Measurements from ENCODE around the gene PAX8.
"Not testable (repeated sequence)": the region's sequence is repeated elsewhere in the genome, so short reads cannot be mapped to it uniquely, and the experiment has no call there.

Gene PAX8

DNA sequence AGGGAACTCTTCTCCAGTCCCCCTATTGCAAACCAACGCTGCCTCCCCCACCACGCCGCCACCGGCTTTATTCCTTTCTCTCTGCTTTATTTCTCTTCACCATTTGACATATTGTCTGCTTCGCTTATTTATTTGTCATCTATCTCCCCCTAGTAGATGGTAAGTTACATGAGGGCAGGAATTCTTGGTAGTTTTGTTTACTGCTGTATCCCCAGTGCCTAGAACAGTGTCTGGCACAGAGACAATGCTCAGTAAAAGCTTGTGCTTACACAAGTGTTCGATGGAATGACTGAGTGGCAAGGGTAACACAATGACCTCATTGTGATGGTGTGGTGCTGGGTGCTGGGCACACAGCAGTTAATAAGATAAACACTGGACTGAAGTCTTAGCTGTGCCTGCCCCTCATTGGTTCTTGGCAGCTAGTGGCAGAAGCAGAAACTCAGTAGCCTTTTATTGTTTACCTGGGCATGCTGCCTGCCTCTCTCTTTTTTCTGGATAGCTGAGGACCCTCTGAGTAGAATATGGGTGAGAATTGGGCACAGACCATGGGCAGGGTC lies 9.5 kb upstream of the PAX8 start:
- DNase-seq = not testable (repeated sequence)

DNA sequence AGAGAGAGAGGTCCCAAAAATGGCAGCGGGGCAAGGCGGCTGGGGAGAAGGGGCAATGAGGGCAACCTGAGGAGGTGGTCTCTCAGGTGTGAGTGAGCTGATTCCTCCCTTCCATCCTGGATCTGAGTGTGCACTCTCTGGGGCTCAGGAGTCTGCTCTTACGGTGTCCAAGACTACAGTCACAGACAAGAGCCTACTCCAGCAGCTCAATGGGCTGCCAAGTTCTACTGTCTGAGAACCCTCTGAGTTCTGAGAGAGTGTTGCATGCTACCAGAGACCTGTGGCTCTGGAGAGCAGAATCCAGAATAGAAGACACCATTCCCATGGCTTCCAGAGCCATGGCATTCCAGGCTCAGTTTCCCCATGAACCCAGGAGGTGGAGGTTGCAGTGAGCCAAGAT lies 7.1 kb upstream of the PAX8 start:
- no peak for DNase-seq

DNA sequence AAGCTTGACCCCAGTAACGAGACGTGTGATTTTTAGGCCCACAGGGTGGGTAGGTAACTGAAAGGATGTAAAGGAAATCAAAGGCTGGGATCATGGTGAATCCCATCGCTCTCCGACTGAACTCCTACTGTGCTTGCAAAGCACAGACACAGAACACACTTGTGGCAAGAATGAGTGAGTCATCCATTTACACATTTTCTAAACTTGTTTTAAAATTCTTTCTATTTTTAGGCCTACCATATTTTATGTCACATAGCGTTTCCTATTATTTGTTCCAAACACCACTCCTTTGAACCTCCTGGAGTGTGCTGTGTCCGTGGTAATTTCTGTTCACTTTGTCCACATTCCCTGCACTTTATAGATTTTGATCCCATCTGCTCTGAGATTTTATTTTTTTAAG lies 6.3 kb upstream of the PAX8 start:
- DNase-seq = not testable (repeated sequence)

DNA sequence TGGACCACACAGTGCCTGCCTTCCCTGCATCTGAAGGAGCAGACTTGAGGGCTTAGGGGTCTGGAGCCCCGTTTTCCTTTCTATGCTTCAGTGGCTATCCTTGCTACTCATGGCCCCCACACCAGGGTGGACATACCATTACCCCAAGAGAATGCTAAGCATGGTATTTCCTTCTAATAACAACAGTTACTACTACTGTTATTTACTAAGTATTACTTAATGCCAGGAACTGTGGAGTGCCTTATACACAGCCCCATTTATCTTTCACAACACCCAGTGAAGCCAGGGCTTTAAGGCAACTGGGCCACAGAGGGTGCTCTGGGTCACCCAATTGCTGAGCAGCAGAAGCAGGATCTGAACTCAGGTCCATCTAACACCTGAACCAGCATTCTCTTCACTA lies 5.8 kb upstream of the PAX8 start:
- DNase-seq = no peak

DNA sequence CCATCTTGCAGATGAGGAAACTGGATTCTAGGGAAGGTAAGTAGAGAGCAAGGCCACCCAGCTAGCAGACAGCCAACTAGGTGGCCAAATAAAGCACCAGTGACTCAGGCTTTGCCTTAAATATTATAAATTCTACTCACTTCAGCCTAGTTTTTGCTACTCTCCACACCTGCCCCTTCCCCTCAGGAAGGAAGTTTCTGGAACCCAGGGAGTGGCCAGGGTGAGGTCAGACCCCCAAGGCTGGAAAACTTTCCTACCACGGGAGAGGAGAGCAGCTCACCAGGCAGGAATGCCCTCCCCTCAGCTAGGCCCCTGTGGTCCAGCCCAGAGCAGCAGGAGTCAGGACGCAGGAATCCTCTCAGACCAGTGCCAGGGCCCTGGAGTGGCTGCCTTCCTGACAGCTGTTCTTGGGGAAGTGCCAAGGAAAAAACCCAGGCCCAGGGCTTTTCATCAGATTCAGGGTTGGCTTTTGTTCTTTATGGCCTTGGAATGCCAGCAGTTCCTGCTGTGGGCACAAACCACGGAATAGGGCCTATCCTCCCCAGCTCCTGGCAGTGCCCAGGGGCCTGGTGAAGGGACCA lies 5.1 kb upstream of the PAX8 start:
- DNase-seq = no peak

DNA sequence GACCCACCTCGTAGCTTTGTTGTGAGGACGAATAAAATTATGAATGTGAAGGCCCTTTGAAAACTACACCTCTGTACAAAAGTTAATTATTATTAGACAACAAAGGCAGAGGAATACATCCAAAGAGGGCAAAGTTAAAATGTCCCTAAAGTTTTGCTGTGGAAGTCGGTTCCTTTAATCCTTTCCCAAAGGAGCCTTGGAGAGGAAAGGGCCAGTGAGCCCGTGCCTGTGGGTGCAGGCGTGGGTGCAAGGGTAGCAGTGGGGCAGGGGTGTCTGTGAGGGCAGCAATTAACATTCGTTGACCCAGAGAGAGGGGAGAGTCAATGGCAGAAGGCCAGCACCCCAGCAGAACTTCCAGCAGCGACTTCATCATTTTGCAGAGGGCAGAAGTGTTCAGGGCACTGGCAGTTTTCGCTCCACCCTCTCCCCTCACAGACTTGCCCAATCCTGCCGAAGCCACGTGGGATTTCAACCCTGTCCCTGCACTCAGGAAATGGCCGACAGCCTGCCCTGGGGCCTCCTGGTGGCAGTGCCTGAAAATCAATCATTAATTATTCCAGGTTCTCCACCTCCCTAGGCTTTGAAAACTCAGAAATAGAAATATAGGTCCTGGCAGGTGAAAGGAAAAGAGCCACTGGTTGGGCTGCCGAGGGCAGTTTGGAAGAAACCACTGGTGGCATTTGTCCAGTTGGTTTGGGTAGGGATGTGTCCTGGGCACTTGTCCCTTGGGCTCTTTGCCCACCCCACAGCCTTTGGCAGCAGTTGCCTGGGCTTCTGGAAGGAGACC lies 4.2 kb upstream of the PAX8 start:
- DNase-seq = no peak

DNA sequence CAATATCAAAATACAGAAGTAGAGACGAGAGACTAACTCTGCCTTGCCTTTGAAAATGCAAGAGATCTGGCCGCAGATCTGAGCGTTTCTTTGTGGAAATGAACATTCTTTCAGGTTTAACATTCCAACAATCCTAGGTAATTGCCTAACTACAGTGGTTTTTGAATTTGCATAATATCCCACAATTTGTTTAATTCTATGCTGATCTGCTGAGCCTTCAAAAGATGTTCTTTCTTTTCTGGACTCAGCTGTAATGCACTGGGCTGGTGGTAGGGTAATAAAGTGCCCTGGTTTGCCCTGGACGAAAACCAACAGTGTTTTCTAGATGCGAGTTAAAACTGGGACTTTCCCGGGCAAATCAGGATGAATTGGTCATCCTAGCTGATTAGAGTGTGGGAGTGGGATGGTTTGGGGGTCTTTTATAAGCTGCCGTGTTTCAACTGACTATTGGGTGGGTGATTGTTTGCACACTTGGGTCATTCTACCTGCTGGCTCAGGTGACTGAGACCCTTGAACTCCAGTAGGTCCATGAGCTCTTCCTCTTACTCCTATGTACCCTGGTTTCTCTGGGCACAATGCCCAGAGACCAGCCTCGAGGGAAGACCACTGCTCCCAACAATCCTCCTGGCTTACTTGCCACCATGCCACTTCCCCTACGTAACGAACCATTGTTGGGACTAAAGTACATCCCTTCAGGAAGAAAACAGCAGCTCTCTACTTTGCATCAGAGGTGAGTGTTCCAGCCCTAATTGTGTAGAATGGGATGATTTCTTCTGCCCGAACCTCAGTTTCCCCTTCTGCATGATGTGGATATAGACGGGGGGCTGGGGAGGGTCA lies 3.4 kb upstream of the PAX8 start:
- DNase-seq = no peak

DNA sequence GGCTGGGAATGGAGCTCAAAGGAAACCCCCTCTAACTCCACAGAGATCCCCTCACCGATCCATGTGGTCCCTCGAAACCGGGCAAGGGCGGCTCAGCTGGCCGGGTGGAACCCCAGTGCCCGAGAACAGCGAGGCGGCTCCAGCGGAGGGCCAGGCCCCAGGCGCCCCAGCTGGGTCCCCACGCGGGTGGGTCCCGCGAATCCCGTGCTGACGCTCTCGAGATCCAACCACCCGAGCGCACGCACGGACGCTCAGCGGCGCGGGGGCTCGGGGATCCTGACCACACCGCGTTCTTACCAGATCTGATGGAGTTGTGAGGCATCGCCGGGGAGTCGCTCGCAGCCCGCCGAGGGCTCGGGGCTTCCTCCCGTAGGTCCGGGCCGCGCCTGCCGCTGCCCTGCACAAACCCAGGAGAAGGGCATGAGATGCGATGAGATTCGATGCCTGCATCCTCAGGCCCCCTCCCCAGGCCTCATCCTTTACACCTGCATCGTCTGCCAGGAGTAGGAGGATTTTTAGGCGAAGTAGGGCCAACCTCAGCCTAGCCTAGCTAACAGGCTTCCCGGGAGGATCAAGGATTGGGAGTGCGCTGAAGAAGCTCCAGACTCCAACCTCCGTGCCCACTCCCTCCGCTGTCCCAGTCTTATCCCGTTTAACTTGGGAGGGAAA lies 514 bp downstream of the PAX8 start:
- DNase-seq = no peak

DNA sequence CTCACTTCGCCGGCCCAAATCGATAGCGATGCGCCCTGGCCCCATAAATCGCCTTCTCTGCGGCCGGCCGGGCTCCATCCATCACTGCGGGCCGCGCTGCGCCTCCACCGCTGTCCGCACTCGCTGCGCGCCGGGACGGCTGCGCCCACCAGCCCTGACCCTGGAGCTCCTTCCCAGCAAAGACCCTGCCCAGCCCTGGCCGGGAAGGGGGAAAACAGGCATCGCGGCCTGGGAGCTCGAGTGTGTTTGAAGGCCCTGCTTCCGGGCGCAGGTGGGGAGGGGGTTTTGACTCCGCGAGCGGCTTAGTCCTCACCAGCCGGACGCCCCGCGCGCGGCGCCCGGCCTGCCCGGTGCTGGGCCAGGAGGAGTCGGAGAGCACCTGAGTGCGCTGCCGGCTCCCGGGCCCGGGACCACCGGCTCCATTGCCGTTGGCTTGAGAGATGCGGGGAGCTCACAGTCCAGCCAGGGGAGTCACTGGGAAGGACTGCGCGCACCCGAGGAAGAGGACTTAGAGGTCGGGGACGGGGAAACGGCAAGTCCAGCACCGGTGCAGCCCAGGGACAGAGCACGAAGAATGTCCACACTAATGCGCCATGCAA lies 1.1 kb downstream of the PAX8 start:
- DNase-seq = no peak

DNA sequence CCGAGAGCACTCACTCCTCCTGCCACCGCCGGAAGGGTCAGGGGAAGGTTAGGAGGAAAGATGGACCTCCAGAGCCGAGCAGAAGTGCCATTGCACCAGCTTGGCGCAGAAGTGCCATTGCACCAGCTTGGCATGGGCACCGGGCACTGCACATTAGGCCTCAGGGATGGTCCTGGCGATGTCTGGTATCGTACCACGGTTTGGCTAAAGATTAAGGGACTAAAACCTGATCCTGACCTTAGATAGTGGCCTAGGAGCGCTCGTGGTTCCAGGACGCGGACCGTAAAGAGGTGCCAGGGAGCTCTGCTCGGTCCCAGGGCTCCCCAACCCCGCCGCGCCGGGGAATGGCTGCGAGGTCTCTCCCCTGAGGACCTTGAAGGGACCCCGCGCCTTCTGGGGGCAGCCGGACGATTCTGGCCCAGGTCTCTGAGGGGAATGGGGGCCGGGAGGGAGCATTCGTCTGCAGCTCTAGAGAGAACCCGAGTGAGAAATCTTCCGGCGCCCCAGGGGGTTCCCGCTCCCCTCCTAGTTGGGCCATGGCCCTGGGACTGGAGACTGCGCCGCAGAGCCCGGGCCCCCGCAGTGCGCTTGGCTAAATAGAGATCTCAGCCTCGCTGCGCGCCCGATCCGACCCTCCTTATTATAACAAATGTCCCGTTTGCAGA lies 1.8 kb downstream of the PAX8 start:
- no peak for DNase-seq

DNA sequence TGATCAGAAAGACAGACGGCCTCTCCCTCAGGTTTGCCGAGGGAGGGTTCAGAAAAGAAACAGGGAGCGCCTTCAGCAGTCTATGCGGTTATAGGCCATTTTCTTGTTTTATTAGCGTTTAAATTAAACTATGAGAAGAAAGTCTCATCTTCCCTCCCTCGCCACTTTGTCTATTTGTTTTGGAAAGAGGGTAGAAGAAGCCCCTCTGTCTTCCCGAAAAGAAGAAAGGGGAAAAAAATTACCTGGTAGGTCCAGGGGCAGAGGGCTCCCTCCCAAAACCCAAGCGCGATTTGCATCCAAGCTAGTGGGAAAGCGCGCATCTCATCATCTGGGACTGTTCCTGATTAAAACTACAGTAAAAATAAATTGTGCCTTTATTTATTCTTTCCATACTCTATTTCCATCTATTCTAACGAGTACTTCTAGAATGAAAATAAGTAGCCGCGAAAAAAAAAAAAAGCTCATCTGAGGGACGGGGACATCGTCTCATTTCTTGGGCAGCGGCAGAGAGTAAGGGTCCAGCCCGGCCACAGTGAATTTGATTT lies 2.4 kb downstream of the PAX8 start:
- no peak for DNase-seq

DNA sequence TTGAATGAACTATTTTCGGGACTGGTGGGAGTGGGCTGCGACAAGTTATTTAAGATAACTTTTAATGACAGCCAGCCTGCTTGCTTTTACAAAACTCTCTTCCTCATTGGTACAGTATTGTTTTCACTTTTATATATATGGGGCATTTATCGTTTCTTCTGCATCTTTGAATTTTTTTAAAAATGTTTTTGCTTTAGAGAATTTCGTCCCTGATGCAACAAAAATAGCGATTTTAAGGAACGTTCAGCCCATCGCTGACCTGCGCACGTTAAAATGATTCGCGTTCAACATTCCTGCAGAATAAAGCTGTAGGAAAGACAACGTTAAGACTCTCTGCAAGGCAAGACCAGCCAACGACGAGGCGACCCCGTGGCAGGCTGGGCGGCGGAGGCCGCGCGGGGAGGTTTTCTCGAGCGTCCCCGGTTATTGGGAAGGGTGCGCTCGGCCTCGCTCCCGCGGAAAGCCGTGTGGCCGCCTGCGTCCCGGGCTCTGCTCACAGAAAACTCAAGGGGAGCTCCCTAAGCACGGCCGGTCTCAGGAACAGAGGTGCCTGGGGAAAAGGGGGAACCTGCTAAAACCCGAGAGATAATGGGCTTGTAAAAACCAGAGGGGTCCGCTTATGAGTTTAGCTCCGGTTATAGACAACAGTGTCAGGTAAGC lies 3.0 kb downstream of the PAX8 start:
- no peak for DNase-seq

DNA sequence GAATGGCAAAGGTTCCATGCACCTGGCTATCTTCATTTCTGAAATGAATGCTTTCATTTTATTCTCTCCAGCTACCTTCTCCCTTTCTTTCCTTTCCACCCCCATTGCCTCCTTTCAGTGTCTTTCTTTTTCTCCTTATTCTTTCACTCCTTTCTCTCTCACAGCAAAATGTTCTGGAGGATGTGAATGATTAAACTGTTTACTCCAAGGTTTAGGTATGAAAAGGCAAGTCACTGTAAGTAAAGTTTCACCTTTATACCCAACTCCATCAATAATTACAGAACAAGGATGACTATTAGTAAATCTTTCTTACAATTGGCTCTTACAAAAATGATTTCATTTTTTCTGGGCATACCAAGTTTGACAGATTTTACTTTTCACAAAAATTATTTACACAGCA lies 4.3 kb downstream of the PAX8 start:
- DNase-seq = no peak

DNA sequence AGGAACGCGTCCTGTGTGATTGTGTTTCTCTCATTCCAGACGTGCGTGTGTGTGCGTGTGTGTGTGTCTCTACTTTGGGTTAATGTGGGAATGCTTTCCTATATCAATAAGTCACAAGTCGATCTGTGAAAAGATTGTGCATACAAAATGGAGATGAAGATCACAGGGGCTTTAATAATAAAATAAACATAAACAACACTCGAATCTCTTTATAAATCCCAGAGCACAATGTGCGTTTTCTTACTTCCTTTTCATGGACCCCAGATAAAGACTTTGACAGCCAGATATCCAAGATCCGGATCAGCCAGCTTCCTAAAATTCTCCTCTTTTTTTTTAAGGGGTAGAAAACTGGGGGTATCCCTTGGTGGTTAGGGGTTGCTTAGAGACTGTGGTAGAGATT lies 4.7 kb downstream of the PAX8 start:
- DNase-seq = no peak

DNA sequence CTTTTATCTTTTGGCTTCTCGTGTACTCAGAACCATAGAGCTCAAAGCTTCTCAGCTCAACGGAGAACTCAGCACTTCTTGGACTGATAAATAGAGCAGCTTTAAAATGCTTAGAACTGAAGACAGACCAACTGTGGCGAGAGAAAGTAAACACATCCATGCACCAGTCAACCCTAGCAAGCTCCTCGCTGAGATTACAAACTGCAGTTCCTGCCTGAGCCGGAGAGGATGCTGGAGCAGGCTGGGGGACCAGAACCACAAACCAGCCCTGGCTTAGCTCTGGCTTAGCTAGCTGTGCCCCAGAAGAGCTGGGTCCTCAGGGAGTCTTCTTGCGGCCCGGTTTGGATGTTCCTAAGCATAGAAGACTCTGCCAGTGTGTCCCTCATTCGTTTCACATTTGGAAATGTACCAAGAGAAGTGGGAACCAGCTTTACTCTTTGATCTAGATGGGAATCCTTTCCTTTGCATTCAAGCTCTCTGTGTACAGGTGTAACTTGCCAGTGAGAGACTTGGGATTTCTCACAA lies 5.6 kb downstream of the PAX8 start:
- no peak for DNase-seq

DNA sequence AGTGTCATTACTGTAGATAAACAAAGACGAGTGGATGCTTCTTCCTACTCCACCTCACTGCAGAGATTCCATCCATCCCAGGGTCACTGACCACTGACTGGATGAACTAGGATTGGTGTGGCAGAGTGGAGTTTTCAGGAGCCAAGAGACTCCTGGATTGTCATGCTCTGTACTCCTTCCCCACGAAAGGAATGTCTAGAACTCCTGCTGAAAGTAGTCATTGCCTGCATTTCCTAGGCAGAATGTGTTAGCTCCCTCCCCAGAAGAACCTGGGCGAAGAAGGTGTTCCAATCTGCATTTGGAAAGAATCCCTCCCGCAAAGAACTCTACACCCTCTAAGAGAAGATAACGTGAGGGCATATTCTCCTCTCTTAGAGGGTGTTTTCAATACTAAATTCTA lies 6.2 kb downstream of the PAX8 start:
- no peak for DNase-seq

DNA sequence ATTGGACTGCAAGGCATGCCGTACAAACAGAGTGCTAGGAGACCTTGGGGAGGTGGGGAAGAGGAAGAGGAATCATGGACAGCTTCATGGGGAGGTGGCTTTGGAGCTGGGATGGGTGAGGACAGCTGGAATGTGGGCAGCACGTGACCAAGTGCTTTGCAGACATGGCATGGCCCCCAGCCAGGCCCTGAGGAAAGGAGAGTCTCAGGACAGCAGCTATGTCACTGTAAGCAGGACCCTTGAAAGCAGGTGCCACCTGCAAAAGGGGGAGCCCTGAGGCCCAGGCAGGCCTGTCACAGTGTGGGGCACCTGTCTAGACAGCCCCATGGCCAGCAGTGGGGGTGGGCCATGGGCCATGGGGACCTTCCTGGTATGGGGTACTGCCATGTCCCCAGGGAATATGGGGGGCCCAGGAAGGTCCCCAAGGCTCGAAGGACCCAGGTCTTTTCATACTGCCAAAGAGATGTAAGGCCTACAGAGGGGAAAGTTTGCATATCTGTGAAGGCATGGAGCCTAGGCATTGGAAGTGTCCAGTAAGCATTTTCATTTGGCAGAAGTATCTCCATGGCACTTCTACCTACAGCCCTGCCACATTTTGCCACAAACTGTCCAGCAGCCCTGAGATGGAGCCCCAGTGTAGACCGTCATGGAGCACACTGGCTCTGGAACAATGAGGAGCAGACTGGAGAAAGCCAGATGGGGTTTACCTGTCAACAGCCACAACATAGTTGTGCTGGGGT lies 9.9 kb downstream of the PAX8 start:
- no peak for DNase-seq

DNA sequence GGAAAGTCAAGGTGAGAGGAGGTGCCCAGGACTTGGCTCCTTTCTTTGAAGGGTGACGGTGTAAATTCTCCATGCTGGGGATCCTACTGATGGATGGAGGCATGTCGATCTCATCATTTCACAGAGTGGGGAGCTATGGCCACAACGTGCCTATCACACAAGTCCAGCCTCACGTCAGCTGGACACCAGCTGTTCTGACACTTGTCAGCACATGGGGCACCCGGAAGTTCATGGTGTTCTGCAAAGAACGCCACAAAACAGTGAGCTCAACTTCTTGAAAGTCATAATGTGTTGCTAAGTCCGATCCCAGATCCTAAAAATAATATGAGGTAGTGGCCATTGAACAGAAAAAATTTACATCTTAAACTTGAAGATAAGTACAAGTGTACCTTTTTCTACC lies 12.3 kb downstream of the PAX8 start:
- DNase-seq = no peak

DNA sequence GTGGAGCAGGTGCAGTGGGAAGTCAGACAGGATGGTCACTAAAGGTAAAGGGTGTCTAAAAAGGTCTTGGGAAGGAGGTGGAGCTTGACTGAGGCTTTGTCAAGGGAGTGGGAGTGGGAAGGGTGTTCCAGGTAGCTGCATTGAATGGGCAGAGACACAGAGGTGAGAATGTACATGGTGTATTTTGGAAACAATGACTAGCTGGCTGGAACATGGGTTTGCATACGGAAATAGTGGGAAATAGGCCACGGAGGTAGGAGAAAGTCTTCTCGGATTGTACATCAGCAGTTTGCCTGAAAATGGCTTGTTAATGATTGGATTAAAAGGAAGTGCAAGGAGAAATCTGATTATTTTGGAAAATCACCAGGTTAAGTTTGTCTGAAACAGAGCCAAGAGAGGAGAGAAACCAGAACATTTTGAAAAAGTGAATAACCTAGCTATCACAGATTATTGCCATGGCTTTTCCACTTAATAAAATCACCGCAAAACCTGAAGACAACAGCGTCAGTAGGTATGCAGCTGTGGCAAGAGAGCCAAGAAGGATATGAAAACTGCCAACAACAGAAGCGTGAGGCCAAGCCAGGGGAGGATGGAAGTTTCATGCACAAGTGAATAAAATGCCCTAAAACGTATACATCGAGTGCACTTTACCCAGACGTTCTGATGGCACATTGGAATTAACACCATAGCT lies 13.9 kb downstream of the PAX8 start:
- no peak for DNase-seq

DNA sequence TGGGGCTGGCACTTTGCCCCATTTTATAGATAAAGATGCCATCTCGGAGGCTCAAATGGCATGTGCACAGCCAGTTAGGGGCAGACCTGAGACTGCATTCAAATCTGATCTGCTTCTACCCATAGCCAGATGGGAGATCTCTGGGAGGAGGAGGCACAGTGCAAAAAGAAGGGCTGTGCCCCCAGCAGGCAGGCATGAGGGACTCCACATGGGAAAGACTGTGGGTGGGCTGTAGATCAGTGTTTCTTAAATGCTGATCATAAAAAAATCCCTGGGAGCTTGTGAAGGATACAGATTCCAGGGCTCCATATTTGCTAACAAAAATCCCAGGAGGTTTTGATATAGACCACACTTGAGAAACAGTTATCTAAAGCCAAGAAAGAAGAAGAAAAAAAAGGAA lies 15.2 kb downstream of the PAX8 start:
- no peak for DNase-seq

All from NCI-H510A (cell line).